Activated CD4-positive, alpha-beta memory T cell treated with anti-CD3 and anti-CD28 coated beads for 36 hours (primary cell): ENCODE data around the gene PSME2. TPM values are rescaled to one million over a fixed set of nuclear protein-coding genes. Genes with fewer than 3 reads are reported as not detected.
A peak's percentile ranks its signal among the peaks of the same experiment; 100 is the strongest.

Experiments used
- CTCF ChIA-PET: fragments of 350-600 bp; sonication (Branson Sonifier 250); formaldehyde crosslinking; loops from one replicate; lab custom pipeline; 2021; ENCODE audit warnings: antibody characterized with exemption, inconsistent platforms; lab: Charles Lee
- POLR2A ChIA-PET: fragments of 350-600 bp; sonication (Branson Sonifier 250); formaldehyde crosslinking; loops from one replicate; lab custom pipeline; 2021; ENCODE audit warnings: antibody characterized with exemption; lab: Charles Lee
- DNase-seq: peaks from one replicate; pipeline ENCODE4 v3.0.0-alpha.2; 2020
- H3K27ac Mint-ChIP-seq: one replicate; pipeline ENCODE4 v1.8.0; 2021; ENCODE audit warnings: mixed read lengths
- H3K27me3 Mint-ChIP-seq: one replicate; pipeline ENCODE4 v1.8.0; 2021; ENCODE audit warnings: mixed read lengths
- H3K36me3 Mint-ChIP-seq: one replicate; pipeline ENCODE4 v1.8.0; 2021; ENCODE audit warnings: mixed read lengths
- H3K4me1 Mint-ChIP-seq: one replicate; pipeline ENCODE4 v1.8.0; 2021; ENCODE audit warnings: low read depth, mixed read lengths
- H3K4me3 Mint-ChIP-seq: one replicate; pipeline ENCODE4 v1.8.0; 2021; ENCODE audit warnings: mild to moderate bottlenecking, mixed read lengths
- H3K9me3 Mint-ChIP-seq: one replicate; pipeline ENCODE4 v1.8.0; 2021; ENCODE audit warnings: mixed read lengths
- intact Hi-C: fragments of 100-400 bp; cut with micrococcal nuclease; formaldehyde crosslinking; loops from one replicate; pipeline ENCODE4 v1.15.1; 2023
- total RNA-seq, 2 experiments: library from RNA; stranded (reverse); gene quantifications; one replicate each; pipeline ENCODE4 v1.2.3, GENCODE V29; 2021

PSME2 gene
- total RNA-seq, 2 experiments from 2014 or later: 404 to 411 TPM

DNA sequence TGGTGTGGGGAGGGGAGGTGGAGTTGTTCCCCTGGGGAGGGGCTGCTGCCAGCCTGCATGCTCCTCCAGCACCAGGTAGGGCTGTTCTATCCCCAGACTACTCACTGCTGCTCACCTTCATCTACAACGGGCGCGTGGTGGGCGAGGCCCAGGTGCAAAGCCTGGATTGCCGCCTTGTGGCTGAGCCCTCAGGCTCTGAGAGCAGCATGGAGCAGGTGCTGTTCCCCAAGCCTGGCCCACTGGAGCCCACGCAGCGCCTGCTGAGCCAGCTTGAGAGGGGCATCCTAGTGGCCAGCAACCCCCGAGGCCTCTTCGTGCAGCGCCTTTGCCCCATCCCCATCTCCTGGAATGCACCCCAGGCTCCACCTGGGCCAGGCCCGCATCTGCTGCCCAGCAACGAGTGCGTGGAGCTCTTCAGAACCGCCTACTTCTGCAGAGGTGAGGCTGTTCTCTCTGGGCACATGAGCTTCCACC is 18.1 kb upstream of the PSME2 start:
- ChIA-PET CTCF (no interaction called here), POLR2A (interaction anchor here (0.8 to 2.2 kb wide), 4 partner anchors 18 to 30 kb away, joined by 3 to 6 read pairs (median 4); partner anchors contain the start of genes IPO4 and TM9SF1)
- H3K27ac Mint-ChIP-seq: no peak overlapping the region
- DNase-seq: no peak
- H3K4me3 Mint-ChIP-seq: no peak overlapping the region
- intact Hi-C loops: no loop called here
- H3K9me3 Mint-ChIP-seq: no peaks in the 10 kb centered on the region
- peaks cover 70% of the 10 kb centered on the region for H3K36me3 Mint-ChIP-seq
- no peaks in the 10 kb centered on the region for H3K27me3 Mint-ChIP-seq
- peaks cover 49% of the 10 kb centered on the region for H3K4me1 Mint-ChIP-seq

DNA sequence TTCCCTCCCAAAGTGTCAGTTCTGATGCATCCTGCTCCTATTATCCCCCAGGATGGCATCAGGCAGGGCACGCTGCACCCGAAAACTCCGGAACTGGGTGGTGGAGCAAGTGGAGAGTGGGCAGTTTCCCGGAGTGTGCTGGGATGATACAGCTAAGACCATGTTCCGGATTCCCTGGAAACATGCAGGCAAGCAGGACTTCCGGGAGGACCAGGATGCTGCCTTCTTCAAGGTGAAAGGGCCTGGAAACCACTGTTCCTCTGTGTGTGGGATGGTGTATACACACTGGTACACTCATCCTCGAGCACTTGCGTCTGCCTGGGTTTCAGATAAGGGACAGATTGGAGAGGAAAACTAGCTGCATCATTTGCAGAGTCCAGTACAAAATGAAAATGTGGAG is 15.7 kb upstream of the PSME2 start:
- Mint-ChIP-seq H3K27me3 (no peaks in the 10 kb centered on the region), H3K27ac (peak overlapping the region; percentile 100), H3K4me3 (peak overlapping the region; percentile 97), H3K4me1 (peaks cover 42% of the 10 kb centered on the region), H3K36me3 (peaks cover 69% of the 10 kb centered on the region), H3K9me3 (no peaks in the 10 kb centered on the region)
- CTCF ChIA-PET: interaction anchor here (0.7 to 4.6 kb wide), 24 partner anchors 8 to 171 kb away, joined by 3 to 76 read pairs (median 10); partner anchors contain the start of genes CHMP4A, CIDEB, DCAF11 and EMC9
- intact Hi-C loops: no loop called here
- peak; percentile 55 for DNase-seq
- POLR2A ChIA-PET: interaction anchor here (0.6 to 4.2 kb wide), 21 partner anchors 9 to 109 kb away, joined by 3 to 60 read pairs (median 4); partner anchors contain the start of genes CHMP4A, DCAF11, EMC9 and IPO4

DNA sequence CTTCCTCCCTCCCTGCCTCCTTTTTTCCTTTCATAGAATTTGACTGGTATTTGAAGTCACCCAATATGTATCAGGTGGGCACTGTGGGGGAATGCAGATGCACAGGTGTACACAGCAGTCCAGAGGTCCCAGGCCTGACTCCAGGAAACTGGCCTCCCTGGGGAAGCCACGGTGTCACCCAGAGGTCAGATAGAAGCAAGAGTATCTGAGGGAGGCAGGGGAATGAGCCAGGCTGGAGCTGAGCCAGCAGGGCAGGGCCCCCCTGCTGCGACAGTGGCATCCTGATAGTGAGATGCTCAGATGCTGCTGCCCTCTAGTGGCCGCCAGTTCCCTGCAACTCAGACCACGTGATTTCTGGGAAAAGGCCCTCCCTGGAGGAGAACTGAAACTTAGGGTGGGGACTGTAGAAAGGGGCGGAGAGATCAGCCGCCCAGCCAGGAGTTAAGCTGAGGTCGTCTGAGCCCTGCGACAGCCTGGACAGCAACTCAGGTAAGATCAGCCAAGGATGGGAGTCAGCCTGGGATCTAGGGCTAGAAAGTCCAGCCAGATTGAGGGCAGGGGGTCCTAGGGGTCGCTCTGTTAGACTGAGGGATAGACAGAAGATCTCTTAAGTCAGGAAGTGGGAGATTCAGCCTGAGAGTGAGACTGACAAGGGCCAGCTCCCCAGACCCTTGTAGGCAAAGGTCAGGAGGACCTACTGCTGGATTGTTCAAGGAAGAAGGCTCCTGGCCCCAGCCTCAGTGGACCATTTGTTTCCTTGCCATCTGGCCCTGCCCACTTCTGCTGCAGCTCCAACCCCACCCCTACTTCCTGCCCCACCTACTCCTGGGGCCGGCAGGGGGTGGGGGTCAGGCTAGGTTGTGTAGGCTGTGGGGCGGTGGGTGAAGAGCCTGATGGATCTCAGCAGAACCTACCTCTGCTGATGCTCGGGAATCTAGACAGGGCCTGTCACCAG is 14.7 kb upstream of the PSME2 start, which contains the start of gene IRF9:
TSS of gene IRF9 (plus strand) at position 416 of the 955 bp plus-strand sequence. CDS start 880 bp downstream, outside the sequence.
- DNase-seq: peak; percentile 99
- ChIA-PET CTCF (interaction anchor here (0.6 to 4.6 kb wide), 38 partner anchors 9 to 234 kb away, joined by 3 to 76 read pairs (median 7); partner anchors contain the start of genes CARMIL3, CHMP4A, CIDEB and DCAF11), POLR2A (interaction anchor here (0.6 to 4.2 kb wide), 32 partner anchors 10 to 276 kb away, joined by 3 to 60 read pairs (median 4); partner anchors contain the start of genes CHMP4A, DCAF11, EMC9 and IPO4)
- Mint-ChIP-seq H3K4me3 (peak within 1 kb of the TSS; percentile 97), H3K27me3 (no peaks in the 10 kb centered on the region), H3K4me1 (peaks cover 37% of the 10 kb centered on the region), H3K9me3 (no peaks in the 10 kb centered on the region), H3K27ac (peak within 1 kb of the TSS; percentile 100), H3K36me3 (peaks cover 70% of the 10 kb centered on the region)
- intact Hi-C loops: loop anchor here (1.0 kb wide), 12 partner anchors 14 to 281 kb away; partner anchors contain the start of genes CHMP4A, DCAF11, DHRS1 and EMC9

DNA sequence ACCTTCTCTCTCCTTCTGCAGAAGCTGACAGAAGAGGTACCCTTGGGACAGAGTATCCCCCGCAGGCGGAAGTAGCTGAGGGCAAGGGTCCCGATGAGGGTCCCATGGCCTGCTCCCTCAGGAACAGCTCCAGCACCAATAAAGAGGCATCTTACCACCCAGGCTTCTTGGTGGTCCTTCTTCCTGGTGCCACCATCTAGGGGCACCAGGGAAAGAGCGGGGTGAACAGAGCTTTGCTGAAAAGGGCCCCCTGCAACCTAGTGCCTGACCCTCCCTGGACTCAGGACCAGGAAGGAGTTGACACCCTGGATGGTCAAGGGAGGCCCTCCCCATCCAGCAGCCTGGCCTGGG is 14.1 kb upstream of the PSME2 start:
- peak overlapping the region; percentile 100 for H3K27ac Mint-ChIP-seq
- H3K27me3 Mint-ChIP-seq: no peaks in the 10 kb centered on the region
- peaks cover 36% of the 10 kb centered on the region for H3K4me1 Mint-ChIP-seq
- H3K36me3 Mint-ChIP-seq: peaks cover 70% of the 10 kb centered on the region
- no peaks in the 10 kb centered on the region for H3K9me3 Mint-ChIP-seq
- ChIA-PET POLR2A (interaction anchor here (0.7 to 4.2 kb wide), 20 partner anchors 10 to 277 kb away, joined by 3 to 60 read pairs (median 8); partner anchors contain the start of genes CHMP4A, DCAF11, EMC9 and IPO4), CTCF (interaction anchor here (1.0 to 4.6 kb wide), 24 partner anchors 9 to 233 kb away, joined by 3 to 76 read pairs (median 10); partner anchors contain the start of genes CARMIL3, CHMP4A, DCAF11 and EMC9)
- intact Hi-C loops: no loop called here
- H3K4me3 Mint-ChIP-seq: no peak overlapping the region
- DNase-seq: no peak

DNA sequence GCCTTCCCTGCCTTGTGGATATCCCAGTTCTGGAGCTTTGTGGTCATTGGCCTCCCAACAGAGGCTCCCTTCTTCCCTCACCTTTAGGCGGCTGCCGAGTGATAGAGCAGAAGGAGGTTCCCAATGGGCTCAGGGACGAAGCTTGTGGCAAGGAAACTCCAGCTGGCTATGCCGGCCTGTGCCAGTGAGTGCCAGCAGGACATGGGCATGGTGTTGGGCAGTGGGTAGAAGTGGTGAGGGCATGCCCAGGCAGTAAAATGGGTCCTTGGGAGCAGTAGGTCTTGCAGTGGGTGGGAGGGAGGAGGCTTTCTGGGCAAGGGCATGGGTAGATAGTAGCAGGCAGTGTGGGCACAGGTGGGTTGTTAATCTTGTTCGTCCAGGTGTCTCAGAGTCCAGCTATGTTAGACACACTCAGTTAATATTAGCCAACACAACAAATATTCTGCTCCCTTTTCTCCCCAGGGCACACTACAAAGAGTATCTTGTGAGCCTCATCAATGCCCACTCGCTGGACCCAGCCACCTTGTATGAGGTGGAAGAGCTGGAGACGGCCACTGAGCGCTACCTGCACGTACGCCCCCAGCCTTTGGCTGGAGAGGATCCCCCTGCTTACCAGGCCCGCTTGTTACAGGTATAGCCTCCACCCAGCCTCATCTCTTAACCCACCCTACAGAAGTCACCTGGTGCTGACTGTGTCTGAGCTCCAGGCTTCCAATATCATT is 13.5 kb upstream of the PSME2 start:
- no peaks in the 10 kb centered on the region for H3K27me3 Mint-ChIP-seq
- H3K36me3 Mint-ChIP-seq: peaks cover 67% of the 10 kb centered on the region
- CTCF ChIA-PET: interaction anchor here (1.0 to 4.6 kb wide), 18 partner anchors 9 to 151 kb away, joined by 3 to 76 read pairs (median 16); partner anchors contain the start of genes DCAF11, EMC9, IPO4 and LTB4R2
- DNase-seq: no peak
- intact Hi-C loops: no loop called here
- H3K4me3 Mint-ChIP-seq: no peak overlapping the region
- POLR2A ChIA-PET: interaction anchor here (0.7 to 4.2 kb wide), 14 partner anchors 9 to 278 kb away, joined by 3 to 60 read pairs (median 14); partner anchors contain the start of genes CHMP4A, DCAF11, EMC9 and IPO4
- no peaks in the 10 kb centered on the region for H3K9me3 Mint-ChIP-seq
- peaks cover 32% of the 10 kb centered on the region for H3K4me1 Mint-ChIP-seq
- peak overlapping the region; percentile 100 for H3K27ac Mint-ChIP-seq

- CTCF ChIA-PET: no interaction called here
- intact Hi-C loops: no loop called here
- no peak overlapping the region for H3K4me3 Mint-ChIP-seq
Observed at GRCh38 chr14:24157331-24157730, 10.9 kb upstream of the PSME2 start.

GRCh38 chr14:24156840-24157239 is 10.4 kb upstream of the PSME2 start:
- no peak overlapping the region for H3K4me3 Mint-ChIP-seq
- ChIA-PET CTCF (interaction anchor here (0.7 kb wide), 1 partner anchor 99 kb away, joined by 3 read pairs; no protein-coding TSS in a partner anchor), POLR2A (interaction anchor here (0.6 to 2.0 kb wide), 3 partner anchors 10 to 15 kb away, joined by 3 to 5 read pairs (median 3); partner anchors contain the start of genes EMC9, PSME2 and RNF31)
- H3K36me3 Mint-ChIP-seq: peaks cover 51% of the 10 kb centered on the region
- no peaks in the 10 kb centered on the region for H3K9me3 Mint-ChIP-seq
- peak overlapping the region; percentile 44 for H3K27ac Mint-ChIP-seq
- no peaks in the 10 kb centered on the region for H3K27me3 Mint-ChIP-seq
- H3K4me1 Mint-ChIP-seq: peaks cover 9% of the 10 kb centered on the region
- intact Hi-C loops: no loop called here
- no peak for DNase-seq

More at GRCh38 chr14:24157331-24157730, 10.9 kb upstream of the PSME2 start:
- POLR2A ChIA-PET: interaction anchor here (0.6 to 2.0 kb wide), 3 partner anchors 10 to 16 kb away, joined by 3 to 5 read pairs (median 3); partner anchors contain the start of genes EMC9, PSME2 and RNF31
- Mint-ChIP-seq H3K9me3 (no peaks in the 10 kb centered on the region), H3K4me1 (peaks cover 14% of the 10 kb centered on the region), H3K27ac (peak overlapping the region; percentile 36), H3K36me3 (peaks cover 54% of the 10 kb centered on the region), H3K27me3 (no peaks in the 10 kb centered on the region)
- DNase-seq: no peak

DNA sequence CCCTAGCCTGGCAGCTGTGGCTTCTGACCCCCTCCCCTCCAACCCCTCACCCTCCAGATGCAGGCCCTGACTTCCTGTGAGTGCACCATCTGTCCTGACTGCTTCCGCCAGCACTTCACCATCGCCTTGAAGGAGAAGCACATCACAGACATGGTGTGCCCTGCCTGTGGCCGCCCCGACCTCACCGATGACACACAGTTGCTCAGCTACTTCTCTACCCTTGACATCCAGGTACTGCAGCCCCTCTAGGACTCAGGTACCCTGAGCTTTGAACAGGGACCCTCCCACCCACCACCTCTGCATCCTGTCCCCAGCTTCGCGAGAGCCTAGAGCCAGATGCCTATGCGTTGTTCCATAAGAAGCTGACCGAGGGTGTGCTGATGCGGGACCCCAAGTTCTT is 8.7 kb upstream of the PSME2 start:
- ChIA-PET CTCF (interaction anchor here (1.2 to 1.9 kb wide), 2 partner anchors 9 to 49 kb away, joined by 3 to 7 read pairs; partner anchors contain the start of genes PSME2 and RNF31), POLR2A (interaction anchor here (1.1 to 1.5 kb wide), 2 partner anchors 18 to 32 kb away, joined by 3 to 4 read pairs; partner anchors contain the start of gene PSME1)
- no peak overlapping the region for H3K4me3 Mint-ChIP-seq
- no peaks in the 10 kb centered on the region for H3K27me3 Mint-ChIP-seq
- H3K9me3 Mint-ChIP-seq: no peaks in the 10 kb centered on the region
- intact Hi-C loops: no loop called here
- DNase-seq: no peak
- peaks cover 7% of the 10 kb centered on the region for H3K4me1 Mint-ChIP-seq
- peak overlapping the region; percentile 2 for H3K27ac Mint-ChIP-seq
- peaks cover 49% of the 10 kb centered on the region for H3K36me3 Mint-ChIP-seq

DNA sequence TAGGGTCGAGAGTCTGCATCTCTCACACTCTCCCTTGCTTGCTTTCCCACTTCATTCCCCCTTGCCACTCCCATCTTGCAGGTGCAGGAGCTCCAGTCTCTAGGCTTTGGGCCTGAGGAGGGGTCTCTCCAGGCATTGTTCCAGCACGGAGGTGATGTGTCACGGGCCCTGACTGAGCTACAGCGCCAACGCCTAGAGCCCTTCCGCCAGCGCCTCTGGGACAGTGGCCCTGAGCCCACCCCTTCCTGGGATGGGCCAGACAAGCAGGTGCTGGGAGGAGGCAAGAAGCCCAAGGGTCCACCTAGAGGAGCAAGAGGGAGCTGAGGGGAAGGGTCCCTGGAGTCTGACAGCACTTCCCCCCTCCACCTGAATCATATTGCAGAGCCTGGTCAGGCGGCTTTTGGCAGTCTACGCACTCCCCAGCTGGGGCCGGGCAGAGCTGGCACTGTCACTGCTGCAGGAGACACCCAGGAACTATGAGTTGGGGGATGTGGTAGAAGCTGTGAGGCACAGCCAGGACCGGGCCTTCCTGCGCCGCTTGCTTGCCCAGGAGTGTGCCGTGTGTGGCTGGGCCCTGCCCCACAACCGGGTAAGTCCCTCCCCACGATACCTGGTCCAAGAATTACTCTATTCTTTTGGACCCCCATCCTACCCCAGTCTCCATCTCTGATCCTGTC is 5.1 kb upstream of the PSME2 start:
- H3K4me1 Mint-ChIP-seq: peaks cover 25% of the 10 kb centered on the region
- no peaks in the 10 kb centered on the region for H3K27me3 Mint-ChIP-seq
- H3K9me3 Mint-ChIP-seq: no peaks in the 10 kb centered on the region
- H3K4me3 Mint-ChIP-seq: no peak overlapping the region
- no peak for DNase-seq
- POLR2A ChIA-PET: interaction anchor here (1.0 to 3.4 kb wide), 2 partner anchors 9 to 15 kb away, joined by 5 to 15 read pairs; partner anchors contain the start of gene IRF9
- CTCF ChIA-PET: interaction anchor here (1.0 to 3.9 kb wide), 3 partner anchors 10 to 43 kb away, joined by 3 to 31 read pairs (median 4); partner anchors contain the start of genes EMC9 and IRF9
- no peak overlapping the region for H3K27ac Mint-ChIP-seq
- H3K36me3 Mint-ChIP-seq: peaks cover 45% of the 10 kb centered on the region
- intact Hi-C loops: no loop called here

DNA sequence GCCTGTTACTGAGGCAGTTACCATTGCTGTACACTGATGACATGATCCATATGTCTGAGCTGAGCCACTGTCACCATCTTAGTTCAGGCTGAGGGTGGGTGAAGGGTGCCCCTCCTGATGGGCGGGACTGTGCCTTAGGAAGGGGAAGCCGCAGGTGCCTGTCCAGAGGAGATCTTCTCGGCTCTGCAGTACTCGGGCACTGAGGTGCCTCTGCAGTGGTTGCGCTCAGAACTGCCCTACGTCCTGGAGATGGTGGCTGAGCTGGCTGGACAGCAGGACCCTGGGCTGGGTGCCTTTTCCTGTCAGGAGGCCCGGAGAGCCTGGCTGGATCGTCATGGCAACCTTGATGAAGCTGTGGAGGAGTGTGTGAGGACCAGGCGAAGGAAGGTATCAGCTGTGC is 4.6 kb upstream of the PSME2 start:
- Mint-ChIP-seq H3K36me3 (peaks cover 46% of the 10 kb centered on the region), H3K27ac (no peak overlapping the region)

More for the DNA sequence above, 4.6 kb upstream of the PSME2 start:
- intact Hi-C loops: no loop called here
- no peaks in the 10 kb centered on the region for H3K9me3 Mint-ChIP-seq
- H3K4me1 Mint-ChIP-seq: peaks cover 25% of the 10 kb centered on the region
- no peak for DNase-seq
- H3K27me3 Mint-ChIP-seq: no peaks in the 10 kb centered on the region
- no peak overlapping the region for H3K4me3 Mint-ChIP-seq
- POLR2A ChIA-PET: interaction anchor here (1.0 to 3.4 kb wide), 2 partner anchors 10 to 14 kb away, joined by 5 to 15 read pairs; partner anchors contain the start of gene IRF9
- CTCF ChIA-PET: interaction anchor here (0.6 to 3.9 kb wide), 3 partner anchors 10 to 42 kb away, joined by 3 to 31 read pairs (median 3); partner anchors contain the start of gene IRF9
